ENCODE results near the gene PDLIM5. TPM values are rescaled to one million over a fixed set of nuclear protein-coding genes. Genes with fewer than 3 reads are reported as not detected.

Gene PDLIM5
- total RNA-seq, 1 experiment from 2014 or later = 44.7 TPM

- Histone ChIP-seq H3K4me1 (ENCODE audit: control insufficient read depth, insufficient read depth, low read length) (no peaks in the 10 kb centered on the region), H3K36me3 (ENCODE audit: control insufficient read depth, insufficient read depth, low read length) (no peaks in the 10 kb centered on the region), H3K9me3 (ENCODE audit: control insufficient read depth, insufficient read depth, low read depth, low read length) (no peaks in the 10 kb centered on the region), H3K27ac (ENCODE audit: low read length) (no peak overlapping the region), H3K4me3 (ENCODE audit: low read depth in 2 of 2, low read length in 2 of 2) (no peak overlapping the region), H3K27me3 (ENCODE audit: control insufficient read depth, insufficient read depth, low read length) (no peaks in the 10 kb centered on the region)
- TF ChIP-seq CTCF (IDR thresholded peaks at IDR 0.05) = no peak
- no peak for TF ChIP-seq POLR2AphosphoS5 (IDR thresholded peaks at IDR 0.05; ENCODE audit: low read depth, low read length)
- no peak for TF ChIP-seq SIN3A (IDR thresholded peaks at IDR 0.05; ENCODE audit: borderline replicate concordance, insufficient read depth, low read depth, low read length)
- in situ Hi-C loops (cut with HindIII; ENCODE audit: low pct_unique_long_range_greater_than_20kb, low sequenced_read_pairs) = no loop called here
- ATAC-seq (no peak), DNase-seq (ENCODE audit: low read depth, low spot score) (no peak)
- BruUV-seq (replicated peaks) = no TSS peak
- intact Hi-C loops (cut with micrococcal nuclease; ENCODE audit: unreplicated experiment) = no loop called here
- ChIA-PET CTCF (no interaction called here), POLR2A (no interaction called here)
Observed at GRCh38 chr4:94516999-94517398, 65.3 kb downstream of the PDLIM5 start.

GRCh38 chr4:94517492-94517891 lies 65.8 kb downstream of the PDLIM5 start:
- DNase-seq (ENCODE audit: low read depth, low spot score) (no peak), ATAC-seq (no peak)
- no peaks in the 10 kb centered on the region for H3K9me3 ChIP-seq (ENCODE audit: control insufficient read depth, insufficient read depth, low read depth, low read length)
- no peaks in the 10 kb centered on the region for H3K27me3 ChIP-seq (ENCODE audit: control insufficient read depth, insufficient read depth, low read length)
- no peaks in the 10 kb centered on the region for H3K36me3 ChIP-seq (ENCODE audit: control insufficient read depth, insufficient read depth, low read length)
- no peaks in the 10 kb centered on the region for H3K4me1 ChIP-seq (ENCODE audit: control insufficient read depth, insufficient read depth, low read length)
- no TSS peak for BruUV-seq (replicated peaks)
- in situ Hi-C loops (cut with HindIII; ENCODE audit: low pct_unique_long_range_greater_than_20kb, low sequenced_read_pairs) (no loop called here), intact Hi-C loops (cut with micrococcal nuclease; ENCODE audit: unreplicated experiment) (no loop called here)
- POLR2A ChIA-PET = no interaction called here
- no peak overlapping the region for H3K27ac ChIP-seq (ENCODE audit: low read length)
- CTCF ChIA-PET = no interaction called here
- no peak overlapping the region for H3K4me3 ChIP-seq (ENCODE audit: low read depth in 2 of 2, low read length in 2 of 2)
- TF ChIP-seq REST (IDR thresholded peaks at IDR 0.05; ENCODE audit: insufficient read depth in 1 of 2, low read depth in 2 of 2, low read length in 1 of 2) (no peak), POLR2AphosphoS5 (IDR thresholded peaks at IDR 0.05; ENCODE audit: low read depth, low read length) (no peak), SIN3A (IDR thresholded peaks at IDR 0.05; ENCODE audit: borderline replicate concordance, insufficient read depth, low read depth, low read length) (no peak), CTCF (IDR thresholded peaks at IDR 0.05) (no peak), TCF7L2 (IDR thresholded peaks at IDR 0.05; ENCODE audit: low read depth, low read length) (no peak)
